LNCAP (cell line): ENCODE results near the gene EFHC1.

Experiments
- CTCF ChIP-seq: fragments of 450-650 bp; IDR thresholded peaks from 2 replicates; pipeline ENCODE4 v1.5.1; 2017; ENCODE audit warnings: mild to moderate bottlenecking

Gene EFHC1

GRCh38 chr6:52543262-52543661 lies 123.1 kb downstream of the EFHC1 start:
- no peak for TF ChIP-seq CTCF

GRCh38 chr6:52543729-52544601 lies 123.8 kb downstream of the EFHC1 start:
- no peak for TF ChIP-seq CTCF

GRCh38 chr6:52544602-52545405 lies 124.7 kb downstream of the EFHC1 start:
- TF ChIP-seq CTCF: no peak

- TF ChIP-seq CTCF: no peak
Observed at GRCh38 chr6:52545406-52546119, 125.4 kb downstream of the EFHC1 start.

GRCh38 chr6:52546192-52546591 lies 126.0 kb downstream of the EFHC1 start:
- no peak for TF ChIP-seq CTCF

- no peak for TF ChIP-seq CTCF
Observed at GRCh38 chr6:52546678-52547077, 126.5 kb downstream of the EFHC1 start.

GRCh38 chr6:52547647-52548352 lies 127.7 kb downstream of the EFHC1 start:
- TF ChIP-seq CTCF: no peak
